ENCODE measurements around the gene C4orf54.

Gene C4orf54

GRCh38 chr4:99665983-99666382 lies 8.4 kb upstream of the C4orf54 start:
- no peaks in the 10 kb centered on the region for H3K4me1 ChIP-seq (ENCODE audit: insufficient read depth, low read length)
- 0 out of 2 replicates have a peak, but pooled peaks cover 3% of the 10 kb centered on the region for H3K9me3 ChIP-seq (ENCODE audit: control insufficient read depth, insufficient read depth, low read length)
- no peaks in the 10 kb centered on the region for H3K36me3 ChIP-seq (ENCODE audit: insufficient read depth, low read length)
- H3K9ac ChIP-seq (ENCODE audit: low read depth, low read length), result no peak overlapping the region

DNA sequence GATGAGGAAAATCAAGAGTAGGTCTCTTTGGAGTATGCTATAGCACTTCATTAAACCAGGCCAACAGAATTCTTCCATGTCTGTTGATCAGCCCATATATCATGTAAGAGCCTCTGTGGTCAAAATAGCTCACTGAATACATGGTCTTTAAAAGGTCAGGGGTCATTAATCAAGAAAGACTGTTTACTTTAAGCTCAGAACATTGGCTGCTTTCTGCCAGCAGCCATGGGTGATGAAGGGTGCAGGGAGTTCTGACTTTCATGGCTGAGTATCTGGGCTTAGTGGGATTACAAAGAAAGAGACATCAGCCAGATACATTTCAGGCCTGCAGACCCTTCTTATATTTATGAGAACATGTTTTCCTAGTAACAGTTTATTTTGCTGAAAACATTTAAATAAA lies 7.1 kb upstream of the C4orf54 start:
- H3K4me1 ChIP-seq (ENCODE audit: insufficient read depth, low read length), result no peaks in the 10 kb centered on the region
- H3K9ac ChIP-seq (ENCODE audit: low read depth, low read length), result no peak overlapping the region
- H3K36me3 ChIP-seq (ENCODE audit: insufficient read depth, low read length), result no peaks in the 10 kb centered on the region
- no peaks in the 10 kb centered on the region for H3K9me3 ChIP-seq (ENCODE audit: control insufficient read depth, insufficient read depth, low read length)

DNA sequence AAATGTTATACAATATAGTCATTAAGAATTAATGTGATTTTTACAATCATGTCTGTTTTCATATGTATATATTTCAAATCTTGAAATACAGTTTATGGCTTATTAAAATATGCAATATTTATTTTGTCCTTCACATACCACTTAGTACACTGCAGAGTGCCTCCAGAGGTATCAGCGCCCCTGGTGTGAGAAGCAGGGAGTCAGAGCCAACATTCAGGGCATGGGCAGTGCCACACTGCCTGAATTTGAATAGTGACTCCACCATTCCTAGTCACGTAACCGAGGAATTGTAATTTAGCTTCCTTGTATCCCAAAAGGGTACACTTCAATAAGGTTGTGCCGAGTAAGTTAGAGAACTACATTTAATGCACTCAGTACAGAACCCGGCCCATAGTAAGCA lies 4.3 kb upstream of the C4orf54 start:
- H3K9me3 ChIP-seq (ENCODE audit: control insufficient read depth, insufficient read depth, low read length), result no peaks in the 10 kb centered on the region
- no peaks in the 10 kb centered on the region for H3K36me3 ChIP-seq (ENCODE audit: insufficient read depth, low read length)
- H3K9ac ChIP-seq (ENCODE audit: low read depth, low read length), result no peak overlapping the region
- H3K4me1 ChIP-seq (ENCODE audit: insufficient read depth, low read length), result no peaks in the 10 kb centered on the region

DNA sequence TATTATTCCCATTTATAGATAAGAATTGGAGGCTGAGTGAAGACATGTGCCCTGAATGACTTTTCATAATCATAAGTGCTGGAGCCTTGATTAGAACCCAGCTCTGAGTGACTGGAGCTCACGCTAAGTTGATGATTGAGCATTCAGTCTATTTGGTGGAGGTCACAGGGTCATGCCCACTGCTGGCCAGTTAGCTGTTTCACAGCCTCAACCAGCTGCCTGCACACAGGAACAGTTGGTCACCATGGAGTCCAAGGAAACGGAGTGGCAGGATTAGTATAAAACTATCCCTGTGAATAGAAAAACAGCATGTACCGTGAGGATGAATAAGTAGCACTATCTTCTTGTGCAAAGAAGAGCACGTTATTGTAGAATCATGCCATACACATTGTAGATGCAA lies 1.0 kb upstream of the C4orf54 start:
- Histone ChIP-seq H3K9me3 (ENCODE audit: control insufficient read depth, insufficient read depth, low read length) (no peaks in the 10 kb centered on the region), H3K9ac (ENCODE audit: low read depth, low read length) (no peak overlapping the region), H3K36me3 (ENCODE audit: insufficient read depth, low read length) (no peaks in the 10 kb centered on the region), H3K4me1 (ENCODE audit: insufficient read depth, low read length) (no peaks in the 10 kb centered on the region)

DNA sequence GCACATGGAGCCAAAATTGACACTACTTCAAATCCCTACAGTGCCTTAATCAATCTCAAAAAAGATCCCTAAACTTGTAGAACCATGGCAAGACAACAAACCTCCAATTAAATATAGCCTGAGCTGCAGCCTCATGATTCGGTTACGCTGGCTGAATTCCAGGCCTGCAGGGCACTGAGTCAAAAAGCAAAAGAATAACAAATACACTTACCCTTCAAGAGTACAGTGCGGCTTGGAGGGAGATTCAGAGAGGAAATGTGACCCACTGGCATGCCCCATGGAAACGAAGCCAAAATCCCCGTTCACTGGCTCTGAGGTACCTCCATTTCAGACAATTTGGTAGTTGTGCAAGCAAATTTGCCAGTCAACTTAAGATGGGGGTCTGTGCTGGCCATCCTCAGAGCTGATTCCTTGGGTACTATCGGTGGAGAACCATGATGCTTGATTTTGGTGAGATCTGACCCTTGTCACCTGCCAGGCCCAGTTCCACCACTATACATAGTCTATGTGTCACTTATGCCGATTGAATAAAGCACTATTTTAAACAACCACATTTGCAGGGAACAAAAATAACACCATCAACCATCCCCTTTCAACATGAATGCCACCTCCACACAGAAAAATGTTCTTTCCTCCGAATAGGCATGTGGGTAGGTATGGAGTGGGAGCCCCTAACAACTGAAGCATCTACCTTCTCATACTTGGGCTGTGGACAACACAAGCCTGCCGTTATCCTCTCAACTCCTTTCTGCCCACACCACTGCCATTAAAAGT lies 2.1 kb downstream of the C4orf54 start:
- no peaks in the 10 kb centered on the region for H3K9me3 ChIP-seq (ENCODE audit: control insufficient read depth, insufficient read depth, low read length)
- H3K36me3 ChIP-seq (ENCODE audit: insufficient read depth, low read length), result no peaks in the 10 kb centered on the region
- no peaks in the 10 kb centered on the region for H3K4me1 ChIP-seq (ENCODE audit: insufficient read depth, low read length)
- no peak overlapping the region for H3K9ac ChIP-seq (ENCODE audit: low read depth, low read length)

DNA sequence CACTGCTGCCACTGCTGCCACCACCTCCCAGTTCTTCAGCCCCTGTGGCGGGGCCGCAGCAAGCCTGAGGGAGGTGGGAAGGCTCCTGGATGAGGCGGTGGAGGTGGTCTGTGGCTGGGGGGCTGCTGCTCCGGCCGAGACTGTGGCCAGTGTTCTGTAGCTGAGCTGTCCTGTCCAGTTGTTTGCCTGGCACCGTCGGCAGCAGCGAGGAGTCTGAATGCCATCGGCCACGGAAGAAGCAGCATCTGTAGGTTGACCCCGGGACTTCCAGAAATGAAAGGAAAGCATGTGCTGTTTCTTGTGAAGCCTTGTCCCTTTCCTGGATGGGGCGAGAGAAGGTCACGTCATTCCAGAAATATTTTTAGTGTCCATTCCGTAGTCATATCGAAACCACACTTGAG lies 3.3 kb downstream of the C4orf54 start:
- H3K9me3 ChIP-seq (ENCODE audit: control insufficient read depth, insufficient read depth, low read length), result no peaks in the 10 kb centered on the region
- H3K36me3 ChIP-seq (ENCODE audit: insufficient read depth, low read length), result no peaks in the 10 kb centered on the region
- no peaks in the 10 kb centered on the region for H3K4me1 ChIP-seq (ENCODE audit: insufficient read depth, low read length)
- H3K9ac ChIP-seq (ENCODE audit: low read depth, low read length), result no peak overlapping the region

- Histone ChIP-seq H3K4me1 (ENCODE audit: insufficient read depth, low read length) (no peaks in the 10 kb centered on the region), H3K9me3 (ENCODE audit: control insufficient read depth, insufficient read depth, low read length) (no peaks in the 10 kb centered on the region), H3K36me3 (ENCODE audit: insufficient read depth, low read length) (no peaks in the 10 kb centered on the region), H3K9ac (ENCODE audit: low read depth, low read length) (no peak overlapping the region)
Observed at GRCh38 chr4:99653916-99654315, 3.7 kb downstream of the C4orf54 start.

- no peaks in the 10 kb centered on the region for H3K36me3 ChIP-seq (ENCODE audit: insufficient read depth, low read length)
- H3K9ac ChIP-seq (ENCODE audit: low read depth, low read length), result no peak overlapping the region
- no peaks in the 10 kb centered on the region for H3K9me3 ChIP-seq (ENCODE audit: control insufficient read depth, insufficient read depth, low read length)
- H3K4me1 ChIP-seq (ENCODE audit: insufficient read depth, low read length), result 0 out of 2 replicates have a peak, but pooled peaks cover 2% of the 10 kb centered on the region
Observed at GRCh38 chr4:99652596-99653436, 4.8 kb downstream of the C4orf54 start.

DNA sequence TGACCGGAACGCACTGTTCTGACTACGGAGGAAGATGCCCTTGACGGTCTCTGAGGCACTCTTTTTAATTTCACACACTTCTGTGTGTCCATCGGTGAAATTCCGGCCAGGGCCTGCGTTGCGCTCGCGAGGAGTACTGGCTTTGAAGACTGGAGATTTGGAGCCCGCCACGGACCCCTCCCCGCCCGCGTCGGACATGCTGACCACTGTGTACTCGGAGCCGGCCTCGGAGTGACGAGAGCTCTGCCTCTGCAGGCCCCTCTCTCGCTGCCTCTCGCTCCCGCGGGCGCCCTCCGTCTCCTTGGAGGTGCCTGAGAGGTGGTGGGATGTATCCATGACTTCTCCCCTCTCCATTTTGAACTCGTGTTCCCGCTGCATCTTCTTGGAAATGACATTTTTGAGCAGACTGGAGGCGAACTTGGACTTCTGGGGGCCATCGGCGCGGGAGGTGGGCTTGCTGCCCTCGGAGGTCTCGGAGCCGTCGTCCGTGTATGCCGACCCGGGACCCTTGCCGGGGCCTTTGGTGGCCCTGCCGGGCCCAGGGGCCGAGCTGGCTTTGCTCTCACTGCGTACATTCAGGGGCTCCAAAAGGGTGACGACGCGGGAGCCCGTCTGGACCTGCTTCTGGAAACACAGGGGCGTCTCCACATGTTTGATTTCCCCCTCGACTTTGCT lies 5.7 kb downstream of the C4orf54 start:
- Histone ChIP-seq H3K36me3 (ENCODE audit: insufficient read depth, low read length) (no peaks in the 10 kb centered on the region), H3K9me3 (ENCODE audit: control insufficient read depth, insufficient read depth, low read length) (no peaks in the 10 kb centered on the region), H3K9ac (ENCODE audit: low read depth, low read length) (no peak overlapping the region), H3K4me1 (ENCODE audit: insufficient read depth, low read length) (peaks cover 4% of the 10 kb centered on the region; the same call in 1 of the 2 replicates)

GRCh38 chr4:99651016-99651769 lies 6.4 kb downstream of the C4orf54 start:
- Histone ChIP-seq H3K36me3 (ENCODE audit: insufficient read depth, low read length) (no peaks in the 10 kb centered on the region), H3K9ac (ENCODE audit: low read depth, low read length) (no peak overlapping the region), H3K4me1 (ENCODE audit: insufficient read depth, low read length) (peaks cover 11% of the 10 kb centered on the region), H3K9me3 (ENCODE audit: control insufficient read depth, insufficient read depth, low read length) (no peaks in the 10 kb centered on the region)

GRCh38 chr4:99649778-99650177 lies 7.8 kb downstream of the C4orf54 start:
- Histone ChIP-seq H3K9ac (ENCODE audit: low read depth, low read length) (no peak overlapping the region), H3K4me1 (ENCODE audit: insufficient read depth, low read length) (peaks cover 21% of the 10 kb centered on the region), H3K9me3 (ENCODE audit: control insufficient read depth, insufficient read depth, low read length) (no peaks in the 10 kb centered on the region), H3K36me3 (ENCODE audit: insufficient read depth, low read length) (no peaks in the 10 kb centered on the region)

DNA sequence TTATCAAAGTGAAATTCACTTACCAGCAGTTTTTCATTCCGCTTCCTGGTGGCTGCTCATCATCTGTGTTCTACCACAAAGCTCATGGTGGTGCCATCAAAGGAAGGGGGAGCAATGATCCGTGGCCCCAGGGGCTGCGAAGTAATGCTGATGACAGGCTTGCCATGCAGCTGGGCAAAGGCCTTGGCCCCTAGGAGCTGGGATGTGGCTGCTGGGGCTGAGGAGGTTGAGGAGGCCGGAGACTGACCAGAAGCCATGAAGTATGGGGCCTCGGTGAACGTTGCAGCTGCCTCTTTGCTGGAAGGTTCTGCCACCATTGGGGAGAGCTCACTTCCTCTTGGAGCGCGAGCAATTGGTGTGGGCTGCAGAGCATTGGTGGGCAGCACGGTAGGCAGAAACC lies 8.4 kb downstream of the C4orf54 start:
- Histone ChIP-seq H3K9ac (ENCODE audit: low read depth, low read length) (no peak overlapping the region), H3K36me3 (ENCODE audit: insufficient read depth, low read length) (no peaks in the 10 kb centered on the region), H3K4me1 (ENCODE audit: insufficient read depth, low read length) (peaks cover 26% of the 10 kb centered on the region), H3K9me3 (ENCODE audit: control insufficient read depth, insufficient read depth, low read length) (no peaks in the 10 kb centered on the region)

- H3K9me3 ChIP-seq (ENCODE audit: control insufficient read depth, insufficient read depth, low read length), result no peaks in the 10 kb centered on the region
- peaks cover 28% of the 10 kb centered on the region for H3K4me1 ChIP-seq (ENCODE audit: insufficient read depth, low read length)
- no peaks in the 10 kb centered on the region for H3K36me3 ChIP-seq (ENCODE audit: insufficient read depth, low read length)
- H3K9ac ChIP-seq (ENCODE audit: low read depth, low read length), result no peak overlapping the region
Observed at GRCh38 chr4:99648321-99648720, 9.3 kb downstream of the C4orf54 start.

DNA sequence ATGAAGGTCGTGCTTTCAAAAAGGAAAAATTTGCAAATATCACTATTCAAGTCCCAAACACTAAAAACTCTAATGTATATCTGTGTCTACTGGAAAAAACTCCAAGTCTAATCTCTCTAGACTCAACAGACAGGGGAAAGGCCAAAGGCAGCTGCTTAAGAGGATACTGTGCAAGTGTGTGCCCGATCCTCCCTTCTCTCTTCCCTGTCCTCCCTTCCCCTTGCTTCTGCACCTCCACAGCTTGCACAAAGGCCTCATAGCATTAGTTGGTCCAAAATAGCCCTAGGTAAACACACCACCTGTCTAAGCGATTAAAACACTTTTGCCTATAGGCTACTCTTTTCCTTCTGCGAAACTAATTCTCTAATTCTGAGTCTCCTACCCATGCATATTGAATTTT lies 10.6 kb downstream of the C4orf54 start:
- Histone ChIP-seq H3K9me3 (ENCODE audit: control insufficient read depth, insufficient read depth, low read length) (no peaks in the 10 kb centered on the region), H3K36me3 (ENCODE audit: insufficient read depth, low read length) (no peaks in the 10 kb centered on the region), H3K9ac (ENCODE audit: low read depth, low read length) (no peak overlapping the region)

More for the DNA sequence above, 10.6 kb downstream of the C4orf54 start:
- H3K4me1 ChIP-seq (ENCODE audit: insufficient read depth, low read length), result peaks cover 36% of the 10 kb centered on the region

Measured in ES-I3 (cell line).